Bronchial epithelial cell (primary cell): ENCODE data around the gene ZSWIM6. TPM values are rescaled to one million over a fixed set of nuclear protein-coding genes. Genes with fewer than 3 reads are reported as not detected.
A peak's percentile ranks its signal among the peaks of the same experiment; 100 is the strongest.
"Not testable (repeated sequence)": the region's sequence is repeated elsewhere in the genome, so short reads cannot be mapped to it uniquely, and the experiment has no call there.

Experiments
- DNase-seq: peaks from one replicate; pipeline ENCODE4 v3.0.0-alpha.2; 2010; ENCODE audit warnings: low read depth
- FAIRE-seq: peaks from 2 replicates; lab custom pipeline; 2011; peaks lifted over from hg19 to GRCh38; lab: Jason Lieb, UNC
- H3K27me3 ChIP-seq: 2 replicates; pipeline ENCODE4 v1.5.1; 2011; ENCODE audit warnings: low read length; ENCODE audit not compliant: control insufficient read depth, insufficient read depth
- H3K36me3 ChIP-seq: 2 replicates; pipeline ENCODE4 v1.5.1; 2011; ENCODE audit warnings: low read length; ENCODE audit not compliant: control insufficient read depth, insufficient read depth
- H3K4me3 ChIP-seq: 2 replicates; pipeline ENCODE4 v1.5.1; 2011; ENCODE audit warnings: mild to moderate bottlenecking, low read depth, low read length, control low read depth
- CTCF ChIP-seq: IDR thresholded peaks from 2 replicates; pipeline ENCODE4 v1.5.1; 2011; ENCODE audit warnings: mild to moderate bottlenecking, moderate library complexity, low read length, control low read depth, inconsistent platforms; ENCODE audit not compliant: insufficient read depth, severe bottlenecking
- total RNA-seq: library from RNA; depleted of rRNA; stranded (reverse); fragments of >200 nt; gene quantifications from 2 replicates; pipeline ENCODE4 v1.2.1, GENCODE V29; 2014

The ZSWIM6 gene
- total RNA-seq, 1 donor from 2014 or later = 5.8 TPM

DNA sequence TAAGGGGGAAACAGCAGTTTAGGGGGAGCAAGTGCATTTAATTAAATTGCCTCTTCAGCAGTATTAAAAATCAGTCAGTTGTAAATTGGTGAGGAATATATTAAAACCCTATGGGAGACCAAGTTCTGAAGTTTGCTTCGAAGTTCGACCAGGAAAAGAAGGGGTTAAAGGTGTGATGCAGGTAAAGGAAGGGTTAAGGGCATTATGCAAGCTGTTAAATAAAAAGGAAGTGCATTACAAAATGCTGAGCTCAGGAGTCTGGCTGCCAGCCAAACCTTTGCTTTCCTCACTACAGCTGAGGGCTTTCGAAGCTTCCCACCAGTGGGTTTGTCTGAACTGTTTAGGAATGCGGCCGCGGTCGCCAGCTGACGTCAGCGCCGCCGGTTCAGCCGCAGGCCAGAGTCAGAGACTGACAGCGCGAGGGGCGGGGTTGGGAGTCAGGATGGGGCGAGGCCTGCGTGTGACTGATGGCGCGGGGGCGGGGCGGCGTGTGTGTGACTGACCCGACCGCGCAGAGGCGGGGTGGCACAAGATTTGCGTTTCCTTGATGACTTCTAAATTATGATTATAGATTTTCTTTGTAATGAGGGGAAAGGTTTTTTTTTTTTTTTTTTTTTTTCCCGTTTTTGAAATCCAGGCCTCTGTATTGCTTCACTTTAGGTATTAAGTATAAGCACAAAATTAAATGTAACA, 76.6 kb downstream of the ZSWIM6 start:
- no peaks in the 10 kb centered on the region for H3K36me3 ChIP-seq
- peak; percentile 47 for FAIRE-seq
- TF ChIP-seq CTCF = no peak
- no peak overlapping the region for H3K4me3 ChIP-seq
- no peaks in the 10 kb centered on the region for H3K27me3 ChIP-seq
- peak; percentile 99 for DNase-seq

DNA sequence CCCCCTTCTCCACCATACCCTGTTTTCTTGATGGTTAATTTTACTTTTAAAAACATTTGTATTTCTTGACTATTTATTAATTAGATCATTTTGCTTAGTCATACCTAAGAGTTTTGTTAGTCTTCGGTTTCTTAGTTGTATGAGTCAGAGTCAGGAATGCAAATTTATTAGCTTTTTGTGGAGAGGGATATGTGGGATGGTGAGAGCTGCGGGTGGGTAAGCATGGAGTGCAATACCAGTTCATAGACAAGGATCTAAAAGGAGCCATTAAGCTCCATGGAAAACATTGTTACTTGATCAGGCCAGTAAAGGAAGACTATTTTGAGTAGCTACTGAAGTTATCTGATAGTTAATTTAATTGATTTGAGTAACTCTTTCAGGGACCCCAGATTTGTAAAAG, 77.5 kb downstream of the ZSWIM6 start:
- H3K4me3 ChIP-seq = no peak overlapping the region

GRCh38 chr5:61410811-61411210, 78.8 kb downstream of the ZSWIM6 start:
- Histone ChIP-seq H3K36me3 (no peaks in the 10 kb centered on the region), H3K4me3 (no peak overlapping the region), H3K27me3 (no peaks in the 10 kb centered on the region)
- TF ChIP-seq CTCF = no peak
- DNase-seq = no peak
- FAIRE-seq = no peak

More for the DNA sequence above, 77.5 kb downstream of the ZSWIM6 start:
- TF ChIP-seq CTCF = no peak
- no peak for FAIRE-seq
- no peaks in the 10 kb centered on the region for H3K36me3 ChIP-seq
- DNase-seq = peak; percentile 90
- H3K27me3 ChIP-seq = no peaks in the 10 kb centered on the region

DNA sequence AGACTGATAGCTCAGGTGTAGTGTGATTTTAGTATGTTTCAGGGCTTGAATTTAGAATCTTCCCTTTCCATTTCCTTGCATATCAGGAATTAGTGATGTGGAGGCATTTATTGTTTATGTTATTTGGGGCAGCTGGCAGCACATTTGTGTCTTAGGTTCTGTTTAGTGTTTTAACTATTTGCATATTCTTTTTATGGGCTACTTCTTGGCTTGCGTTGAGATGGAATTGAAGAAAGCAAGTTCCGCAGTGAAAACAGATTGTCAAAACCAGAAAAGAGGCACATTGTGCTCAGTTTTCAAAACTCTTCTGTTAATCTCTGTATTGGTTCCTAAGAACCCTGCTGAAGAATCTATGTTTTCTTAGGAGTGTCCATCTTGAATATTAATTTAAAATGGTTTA, 80.3 kb downstream of the ZSWIM6 start:
- Histone ChIP-seq H3K27me3 (no peaks in the 10 kb centered on the region), H3K36me3 (no peaks in the 10 kb centered on the region), H3K4me3 (no peak overlapping the region)
- TF ChIP-seq CTCF = no peak
- FAIRE-seq = no peak
- DNase-seq = no peak

DNA sequence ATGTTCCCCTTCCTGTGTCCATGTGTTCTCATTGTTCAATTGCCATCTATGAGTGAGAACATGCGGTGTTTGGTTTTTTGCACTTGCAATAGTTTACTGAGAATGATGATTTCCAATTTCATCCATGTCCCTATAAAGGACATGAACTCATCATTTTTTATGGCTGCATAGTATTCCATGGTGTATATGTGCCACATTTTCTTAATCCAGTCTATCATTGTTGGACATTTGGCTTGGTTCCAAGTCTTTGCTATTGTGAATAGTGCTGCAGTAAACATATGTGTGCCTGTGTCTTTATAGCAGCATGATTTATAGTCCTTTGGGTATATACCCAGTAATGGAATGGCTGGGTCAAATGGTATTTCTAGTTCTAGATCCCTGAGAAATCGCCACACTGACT, 81.1 kb downstream of the ZSWIM6 start:
- FAIRE-seq, H3K27me3 ChIP-seq, H3K36me3 ChIP-seq, DNase-seq, H3K4me3 ChIP-seq: not testable (repeated sequence)

DNA sequence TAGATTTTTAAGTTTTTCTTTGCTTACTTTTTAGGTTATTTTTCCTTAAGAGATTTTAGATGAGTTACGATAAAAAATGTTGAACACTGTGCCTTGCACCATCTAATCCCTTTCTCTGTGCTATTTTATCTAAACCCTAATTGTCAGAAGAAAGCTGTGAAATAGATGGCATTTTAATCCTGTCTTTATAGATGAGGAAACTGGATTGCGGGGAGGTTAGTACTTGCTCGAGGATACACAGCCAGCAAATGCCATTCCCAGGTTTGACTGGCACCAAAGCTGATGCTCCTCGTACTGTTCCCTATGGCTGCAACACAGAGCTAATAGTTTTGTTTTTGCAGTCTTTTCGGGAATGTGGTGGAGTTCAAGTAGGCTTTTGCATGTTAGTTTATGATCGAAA, 82.7 kb downstream of the ZSWIM6 start:
- FAIRE-seq (no peak), DNase-seq (no peak)
- H3K27me3 ChIP-seq = no peaks in the 10 kb centered on the region
- no peak for TF ChIP-seq CTCF
- H3K36me3 ChIP-seq = no peaks in the 10 kb centered on the region
- H3K4me3 ChIP-seq = no peak overlapping the region
